CD4-positive, alpha-beta T cell treated with Interleukin-10 for 1 hour (primary cell): ENCODE data around the gene TIMM17B.
"Not testable (repeated sequence)": the region's sequence is repeated elsewhere in the genome, so short reads cannot be mapped to it uniquely, and the experiment has no call there.

Experiments used
- DNase-seq: peaks from one replicate; pipeline ENCODE4 v3.0.0-alpha.2; 2020

TIMM17B gene

GRCh38 chrX:48893556-48894348, 3.8 kb downstream of the TIMM17B start:
- DNase-seq: no peak

- DNase-seq: no peak
Observed at GRCh38 chrX:48892896-48893295, 4.7 kb downstream of the TIMM17B start.

- DNase-seq: peak; percentile 84
Observed at GRCh38 chrX:48891402-48892288, 5.9 kb downstream of the TIMM17B start.

- DNase-seq: no peak
Observed at GRCh38 chrX:48890934-48891401, 6.6 kb downstream of the TIMM17B start.

GRCh38 chrX:48890296-48890925, 7.2 kb downstream of the TIMM17B start:
- no peak for DNase-seq

DNA sequence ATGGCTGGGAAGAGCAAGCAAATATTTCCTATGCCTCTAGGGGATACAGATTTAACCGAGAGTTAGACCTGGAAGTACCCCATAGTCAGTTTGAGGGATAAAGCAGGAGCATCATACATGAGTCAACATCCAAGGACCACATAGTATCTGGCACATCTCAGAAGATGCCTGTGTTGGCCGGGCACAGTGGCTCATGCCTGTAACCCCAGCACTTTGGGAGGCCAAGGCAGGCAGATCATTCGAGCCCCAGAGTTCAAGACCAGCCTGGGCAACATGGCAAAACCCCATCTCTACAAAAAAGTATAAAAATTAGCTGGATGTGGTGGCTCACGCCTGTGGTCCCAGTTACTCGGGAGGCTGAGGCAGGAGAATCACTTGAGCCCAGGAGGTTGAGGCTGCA, 11.0 kb downstream of the TIMM17B start:
- DNase-seq: not testable (repeated sequence)

- no peak for DNase-seq
Observed at GRCh38 chrX:48883729-48884128, 13.8 kb downstream of the TIMM17B start.

DNA sequence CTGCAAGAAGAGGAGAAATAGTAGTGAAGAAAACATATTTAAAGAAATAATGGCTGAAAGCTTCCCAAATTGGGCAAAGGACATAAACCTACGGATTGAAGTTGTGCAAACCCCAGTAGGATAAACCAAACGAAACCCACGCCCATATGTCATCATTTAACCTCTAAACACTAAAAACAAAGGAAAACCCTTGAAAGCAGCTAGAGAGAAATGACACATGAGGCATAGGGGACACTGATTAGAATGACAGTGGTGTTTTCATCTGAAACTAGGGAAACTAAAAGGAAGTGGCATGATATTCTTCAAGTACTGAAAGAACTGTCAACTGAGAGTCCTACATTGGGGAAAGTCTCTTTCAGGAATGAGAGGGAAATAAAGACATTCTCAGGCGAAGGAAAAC, 20.6 kb downstream of the TIMM17B start:
- DNase-seq: not testable (repeated sequence)

GRCh38 chrX:48872017-48872416, 25.6 kb downstream of the TIMM17B start:
- DNase-seq: not testable (repeated sequence)

DNA sequence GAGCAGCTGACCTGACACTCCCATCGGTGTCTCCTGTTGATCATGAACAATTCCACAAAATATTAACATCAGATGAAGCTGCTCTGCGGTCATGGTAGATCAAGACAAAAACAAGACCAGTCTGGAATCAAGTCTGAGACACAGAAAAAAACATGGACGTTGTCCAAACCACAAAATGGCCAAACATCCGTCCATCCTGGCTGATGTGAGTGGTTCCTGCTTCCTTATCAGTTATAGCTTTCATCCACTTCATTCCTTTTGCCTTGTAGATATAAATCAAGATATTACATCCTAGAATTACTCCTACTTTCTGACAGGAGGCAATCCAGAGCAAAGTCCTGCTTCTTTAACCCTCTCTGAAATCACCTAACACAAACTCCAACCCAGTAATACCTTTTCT, 33.4 kb downstream of the TIMM17B start:
- no peak for DNase-seq

DNA sequence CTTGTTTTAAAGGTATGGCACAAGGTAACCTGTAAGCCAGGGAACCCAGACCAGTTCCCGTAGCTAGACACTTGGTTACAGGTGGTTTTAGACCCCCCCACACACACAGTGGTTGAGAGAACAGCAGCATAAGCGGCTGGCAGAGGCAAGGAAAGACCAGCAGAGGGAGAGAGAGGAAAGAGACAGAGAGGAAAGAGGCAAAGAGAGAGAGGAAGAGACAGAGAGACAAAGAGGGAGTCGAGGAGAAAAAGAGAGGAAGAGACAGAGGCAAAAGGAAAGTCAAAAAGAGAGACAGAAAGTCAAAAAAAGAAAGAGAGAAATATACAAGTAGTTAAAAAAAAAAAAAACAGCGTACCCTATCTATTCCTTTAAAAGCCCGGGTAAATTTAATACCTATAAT, 42.7 kb downstream of the TIMM17B start:
- peak; percentile 21 for DNase-seq

GRCh38 chrX:48854121-48854804, 43.3 kb downstream of the TIMM17B start:
- not testable (repeated sequence) for DNase-seq

GRCh38 chrX:48853494-48853893, 44.1 kb downstream of the TIMM17B start:
- DNase-seq: not testable (repeated sequence)

- no peak for DNase-seq
Observed at GRCh38 chrX:48852857-48853256, 44.7 kb downstream of the TIMM17B start.

DNA sequence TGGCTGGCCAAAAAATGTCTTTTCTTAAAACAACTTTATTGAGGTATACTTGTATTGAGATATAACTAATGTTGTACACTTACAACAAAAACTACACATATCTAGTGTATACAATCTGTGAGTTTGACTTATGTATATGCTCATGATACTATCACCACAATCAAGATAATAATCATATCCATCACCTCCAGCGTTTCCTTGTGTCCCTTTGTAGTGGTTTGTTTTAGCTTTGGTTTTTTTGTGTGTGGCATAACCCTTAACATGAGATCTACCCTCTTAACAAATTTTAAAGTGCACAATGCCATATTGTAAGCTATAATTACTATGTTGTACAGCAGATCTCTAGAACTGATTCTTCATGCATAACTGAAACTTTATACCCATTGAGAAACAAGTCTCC, 48.7 kb downstream of the TIMM17B start:
- peak; percentile 14 for DNase-seq
